Psoas muscle (tissue), 8 donors: Measurements from ENCODE around the gene ANXA6. TPM values are rescaled to one million over a fixed set of nuclear protein-coding genes. Genes with fewer than 3 reads are reported as not detected.

Experiments used
- ATAC-seq, 4 donors: fragments of 200-7000 bp; cut with Tn5 transposase; one replicate each; pipeline ENCODE4 v1.9.1; 2020; ENCODE audit warnings: moderate library complexity in 3 of 4, mild to moderate bottlenecking in 2 of 4
- DNase-seq, 2 donors: peaks; one replicate each; pipeline ENCODE4 v3.0.0-alpha.2; 2020
- H3K27ac ChIP-seq: fragments of 200-600 bp; one replicate; pipeline ENCODE4 v1.8.0; 2022
- H3K27me3 ChIP-seq, 3 donors: fragments of 200-600 bp in 1 of 3; one replicate each; pipeline versions ENCODE4 v1.6.1 to v1.8.0; 2013 to 2022; ENCODE audit warnings: low read length in 2 of 3, mild to moderate bottlenecking in 2 of 3, moderate library complexity in 1 of 3; ENCODE audit not compliant: insufficient read depth in 3 of 3
- H3K36me3 ChIP-seq, 2 donors: fragments of 200-600 bp in 1 of 2; one replicate each; pipeline versions ENCODE4 v1.6.1 to v1.8.0; 2013 to 2022; ENCODE audit warnings: low read depth in 1 of 2, mild to moderate bottlenecking in 1 of 2, moderate library complexity in 1 of 2; ENCODE audit not compliant: insufficient read depth in 1 of 2
- H3K4me1 ChIP-seq: fragments of 200-600 bp; one replicate; pipeline ENCODE4 v1.8.0; 2022
- H3K4me3 ChIP-seq: fragments of 200-600 bp; one replicate; pipeline ENCODE4 v1.8.0; 2022; ENCODE audit warnings: mild to moderate bottlenecking
- H3K9me3 ChIP-seq: fragments of 200-600 bp; one replicate; pipeline ENCODE4 v1.8.0; 2022
- WGBS, 3 donors: extraction: QIAGEN DNeasy Blood & Tissue Kit; methylation state at CpG; one replicate each; pipeline versions ENCODE4 v1.1.6 to v1.1.7; 2013; 5-methylcytosine and 5-hydroxymethylcytosine counted together
- intact Hi-C, 2 donors: fragments of 100-400 bp; cut with DNase I; formaldehyde crosslinking; loops; one replicate each; pipeline versions ENCODE4 v1.11.0 to v1.14.2; 2022
- polyA plus RNA-seq, 3 donors: library from polyadenylated mRNA; stranded (reverse); fragments of 200-250 nt; gene quantifications; one replicate each; pipeline ENCODE4 v1.2.3, GENCODE V29; 2013
- total RNA-seq, 4 donors: library from RNA; stranded (reverse); fragmentation: NEBNext Ultra II Directional in 2 of 4; extraction: Animal tissue kit (Norgen Biotek cat#: 25700) in 2 of 4; gene quantifications; one replicate each; pipeline versions ENCODE4 v1.2.1 to v1.2.4, GENCODE V29; 2021 to 2023
- TF ChIP-seq, protein P1 (sequence below): fragments of 200-600 bp; IDR thresholded peaks from one replicate; pipeline ENCODE4 v1.8.0; 2022; ENCODE audit warnings: antibody characterized with exemption
- donor health status: healthy with polysubstance abuse.
- donor health status: DM: no; HTN: no; CAD: no; lungs with moderate emphysema.
- donor health status: Bipolar disorder and iron deficiency.
- donor health status: healthy.
- donor health status: DM: yes; HTN: yes; CAD: no.
- donor health status: DM: no; HTN: no; CAD: no.
- donor health status: DM: no; HTN: no; CAD: no.
- donor health status: DM: yes; HTN: yes; CAD: no.

ANXA6 gene
- total and polyA plus RNA-seq, 7 donors, result 81.4 to 234 (median 133) TPM

DNA sequence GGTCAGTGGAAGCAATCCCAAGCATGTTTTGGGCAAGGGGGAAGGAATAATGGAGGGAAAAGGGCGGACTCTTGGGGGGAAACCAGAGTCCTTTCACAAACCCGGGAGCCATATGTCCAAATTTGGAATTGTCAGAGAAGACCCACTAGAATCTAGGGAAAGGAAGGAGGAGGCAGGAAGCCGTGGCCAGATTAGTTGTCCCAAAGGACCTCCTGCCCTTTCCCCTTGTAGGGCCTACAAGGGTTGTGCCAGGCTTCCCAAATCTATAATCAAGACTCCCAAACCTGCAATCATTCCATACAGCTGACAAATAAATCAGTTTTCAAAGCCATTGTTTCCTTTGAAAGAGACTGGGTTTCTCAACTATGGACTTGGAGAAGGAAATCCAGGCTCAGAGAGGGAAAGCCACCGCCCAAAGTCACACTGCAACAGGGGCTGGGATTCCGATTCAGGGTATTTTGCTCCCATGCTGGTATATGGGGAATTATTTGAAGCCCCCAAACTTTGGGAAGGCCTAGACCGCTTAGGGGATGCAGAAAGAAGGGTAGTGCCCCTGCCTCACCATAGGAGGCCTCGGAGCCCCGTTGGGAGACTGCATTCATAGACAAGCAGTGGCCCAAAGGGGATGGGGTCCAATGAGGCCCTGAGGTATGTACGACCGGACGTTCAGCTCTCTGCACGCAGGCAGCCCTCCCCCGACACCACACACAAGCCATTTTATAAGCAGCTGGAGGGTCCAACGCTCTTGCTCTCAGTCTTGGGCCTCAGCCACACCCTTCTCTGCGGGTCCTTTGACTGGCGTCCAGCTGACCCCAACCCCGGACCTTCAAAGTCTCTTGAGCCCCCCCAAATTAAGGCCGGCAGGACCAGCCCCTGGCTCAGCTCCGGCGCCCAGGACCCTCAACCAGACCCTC lies 815 bp downstream of the ANXA6 start:
- DNase-seq, result peak in 1 of 2 donors; percentile 63
- Histone ChIP-seq H3K9me3 (no peaks in the 10 kb centered on the region), H3K27me3 (no peaks in the 10 kb centered on the region), H3K4me3 (peak overlapping the region; percentile 91), H3K4me1 (peaks cover 49% of the 10 kb centered on the region), H3K36me3 (peaks cover 0 to 3% of the 10 kb centered on the region in 2 donors), H3K27ac (peak overlapping the region; percentile 93)
- TF ChIP-seq, protein P1, sequence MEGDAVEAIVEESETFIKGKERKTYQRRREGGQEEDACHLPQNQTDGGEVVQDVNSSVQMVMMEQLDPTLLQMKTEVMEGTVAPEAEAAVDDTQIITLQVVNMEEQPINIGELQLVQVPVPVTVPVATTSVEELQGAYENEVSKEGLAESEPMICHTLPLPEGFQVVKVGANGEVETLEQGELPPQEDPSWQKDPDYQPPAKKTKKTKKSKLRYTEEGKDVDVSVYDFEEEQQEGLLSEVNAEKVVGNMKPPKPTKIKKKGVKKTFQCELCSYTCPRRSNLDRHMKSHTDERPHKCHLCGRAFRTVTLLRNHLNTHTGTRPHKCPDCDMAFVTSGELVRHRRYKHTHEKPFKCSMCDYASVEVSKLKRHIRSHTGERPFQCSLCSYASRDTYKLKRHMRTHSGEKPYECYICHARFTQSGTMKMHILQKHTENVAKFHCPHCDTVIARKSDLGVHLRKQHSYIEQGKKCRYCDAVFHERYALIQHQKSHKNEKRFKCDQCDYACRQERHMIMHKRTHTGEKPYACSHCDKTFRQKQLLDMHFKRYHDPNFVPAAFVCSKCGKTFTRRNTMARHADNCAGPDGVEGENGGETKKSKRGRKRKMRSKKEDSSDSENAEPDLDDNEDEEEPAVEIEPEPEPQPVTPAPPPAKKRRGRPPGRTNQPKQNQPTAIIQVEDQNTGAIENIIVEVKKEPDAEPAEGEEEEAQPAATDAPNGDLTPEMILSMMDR, result no peak
- 3 to 5% (median 5%) methylated on average over 20 of the region's 20 CpGs for WGBS, 3 donors
- intact Hi-C loops, result no loop called here
- ATAC-seq, result peak; percentile 29 to 47 (median 36)

GRCh38 chr5:151155775-151156506 lies 1.6 kb downstream of the ANXA6 start:
- intact Hi-C loops, result no loop called here
- peak overlapping the region; percentile 93 for H3K27ac ChIP-seq
- peaks cover 58% of the 10 kb centered on the region for H3K4me1 ChIP-seq
- H3K36me3 ChIP-seq, result peaks cover 0 to 3% of the 10 kb centered on the region in 2 donors
- ATAC-seq (peak in 3 of 4 donors; percentile 8 to 46 (median 33)), DNase-seq (no peak)
- TF ChIP-seq, protein P1, result no peak
- H3K27me3 ChIP-seq, result no peaks in the 10 kb centered on the region
- peak overlapping the region; percentile 91 for H3K4me3 ChIP-seq
- WGBS, 3 donors, result 9 to 11% (median 10%) methylated on average over 9 of the region's 9 CpGs
- H3K9me3 ChIP-seq, result no peaks in the 10 kb centered on the region

GRCh38 chr5:151154931-151155774 lies 2.4 kb downstream of the ANXA6 start:
- Histone ChIP-seq H3K4me1 (peaks cover 65% of the 10 kb centered on the region), H3K27ac (peak overlapping the region; percentile 93)

GRCh38 chr5:151153766-151154272 lies 3.8 kb downstream of the ANXA6 start:
- TF ChIP-seq, protein P1, result no peak
- no peak for ATAC-seq
- H3K9me3 ChIP-seq, result no peaks in the 10 kb centered on the region
- 69 to 80% (median 77%) methylated on average over 3 of the region's 3 CpGs for WGBS, 3 donors
- H3K4me3 ChIP-seq, result no peak overlapping the region
- no peaks in the 10 kb centered on the region for H3K27me3 ChIP-seq
- H3K27ac ChIP-seq, result peak overlapping the region; percentile 25
- DNase-seq, result no peak
- intact Hi-C loops, result no loop called here
- H3K36me3 ChIP-seq, result peaks cover 0 to 3% of the 10 kb centered on the region in 2 donors
- peaks cover 69% of the 10 kb centered on the region for H3K4me1 ChIP-seq

More at GRCh38 chr5:151154931-151155774, 2.4 kb downstream of the ANXA6 start:
- H3K27me3 ChIP-seq, result no peaks in the 10 kb centered on the region
- intact Hi-C loops, result no loop called here
- 40 to 52% (median 51%) methylated on average over 9 of the region's 9 CpGs for WGBS, 3 donors
- TF ChIP-seq, protein P1, result no peak
- H3K4me3 ChIP-seq, result peak overlapping the region; percentile 91
- ATAC-seq (no peak), DNase-seq (no peak)
- H3K9me3 ChIP-seq, result no peaks in the 10 kb centered on the region
- H3K36me3 ChIP-seq, result peaks cover 0 to 3% of the 10 kb centered on the region in 2 donors
